ENCODE results near the gene RITA1.
A peak's percentile ranks its signal among the peaks of the same experiment; 100 is the strongest.

RITA1 gene

DNA sequence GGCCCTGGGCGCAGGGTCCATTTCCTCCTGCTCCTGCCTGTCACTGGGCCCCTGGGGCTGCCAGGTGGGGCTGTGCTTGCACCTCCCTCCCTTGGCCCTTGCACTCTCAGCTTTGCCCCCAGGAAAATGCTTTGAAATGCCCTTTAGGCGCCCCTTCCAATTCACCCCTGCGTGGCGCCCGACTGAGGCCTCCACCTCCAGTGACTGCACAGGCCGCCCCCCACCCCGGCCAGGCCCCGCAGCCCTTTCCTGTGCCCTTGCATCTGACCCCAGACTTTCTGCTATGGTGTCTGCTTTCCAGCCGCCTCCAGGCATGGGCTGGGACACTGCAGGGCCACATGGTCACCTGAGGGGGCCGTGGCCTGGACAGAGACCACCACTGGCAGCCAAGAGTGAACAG, 17.7 kb upstream of the RITA1 start:
- Histone ChIP-seq H3K27me3 (ENCODE audit: low read depth, low read length) (no peaks in the 10 kb centered on the region), H2AFZ (ENCODE audit: low read depth, low read length) (no peak overlapping the region), H3K27ac (ENCODE audit: low read length) (no peak overlapping the region), H3K79me2 (ENCODE audit: low read length) (no peaks in the 10 kb centered on the region), H3K4me3 (ENCODE audit: low read length) (no peak overlapping the region), H3K9ac (ENCODE audit: low read length) (no peak overlapping the region), H3K36me3 (replicated peaks; ENCODE audit: low read depth, low read length) (peaks cover 58% of the 10 kb centered on the region), H3K4me1 (ENCODE audit: low read length) (peaks cover 32% of the 10 kb centered on the region), H4K20me1 (ENCODE audit: insufficient read depth, low read length) (no peaks in the 10 kb centered on the region), H3K4me2 (ENCODE audit: low read length) (no peak overlapping the region), H3K9me3 (ENCODE audit: insufficient read depth, low read length) (no peaks in the 10 kb centered on the region; the same call in 1 of the 2 replicates)
- TF ChIP-seq EZH2phosphoT487 (IDR thresholded peaks at IDR 0.05; ENCODE audit: low read depth) = no peak
- TF ChIP-seq, protein P1, sequence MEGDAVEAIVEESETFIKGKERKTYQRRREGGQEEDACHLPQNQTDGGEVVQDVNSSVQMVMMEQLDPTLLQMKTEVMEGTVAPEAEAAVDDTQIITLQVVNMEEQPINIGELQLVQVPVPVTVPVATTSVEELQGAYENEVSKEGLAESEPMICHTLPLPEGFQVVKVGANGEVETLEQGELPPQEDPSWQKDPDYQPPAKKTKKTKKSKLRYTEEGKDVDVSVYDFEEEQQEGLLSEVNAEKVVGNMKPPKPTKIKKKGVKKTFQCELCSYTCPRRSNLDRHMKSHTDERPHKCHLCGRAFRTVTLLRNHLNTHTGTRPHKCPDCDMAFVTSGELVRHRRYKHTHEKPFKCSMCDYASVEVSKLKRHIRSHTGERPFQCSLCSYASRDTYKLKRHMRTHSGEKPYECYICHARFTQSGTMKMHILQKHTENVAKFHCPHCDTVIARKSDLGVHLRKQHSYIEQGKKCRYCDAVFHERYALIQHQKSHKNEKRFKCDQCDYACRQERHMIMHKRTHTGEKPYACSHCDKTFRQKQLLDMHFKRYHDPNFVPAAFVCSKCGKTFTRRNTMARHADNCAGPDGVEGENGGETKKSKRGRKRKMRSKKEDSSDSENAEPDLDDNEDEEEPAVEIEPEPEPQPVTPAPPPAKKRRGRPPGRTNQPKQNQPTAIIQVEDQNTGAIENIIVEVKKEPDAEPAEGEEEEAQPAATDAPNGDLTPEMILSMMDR (IDR thresholded peaks at IDR 0.05; ENCODE audit: low read depth, low read length) = no peak

DNA sequence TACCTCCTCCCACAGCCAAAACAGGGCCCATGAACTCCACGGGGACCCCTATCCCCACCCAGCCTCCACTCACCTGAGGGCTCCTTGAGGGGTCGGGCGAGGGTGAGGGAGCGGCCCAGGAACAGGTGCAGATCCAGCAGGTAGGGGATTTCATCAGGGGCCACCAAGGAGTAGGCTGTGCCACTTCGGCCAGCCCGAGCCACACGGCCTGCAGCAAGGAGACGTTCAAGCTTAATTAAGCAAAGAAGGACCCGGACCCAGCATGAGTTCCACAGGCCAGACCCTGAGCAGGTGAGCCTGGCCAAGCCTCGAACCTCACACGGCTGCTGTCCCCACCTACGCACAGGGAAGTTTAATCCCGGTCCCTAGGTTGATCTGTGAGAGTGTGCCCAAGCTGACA, 15.8 kb upstream of the RITA1 start:
- TF ChIP-seq, protein P1 (IDR thresholded peaks at IDR 0.05; ENCODE audit: low read depth, low read length) = no peak
- no peak for TF ChIP-seq EZH2phosphoT487 (IDR thresholded peaks at IDR 0.05; ENCODE audit: low read depth)
- Histone ChIP-seq H3K36me3 (replicated peaks; ENCODE audit: low read depth, low read length) (peaks cover 56% of the 10 kb centered on the region), H3K4me3 (ENCODE audit: low read length) (no peak overlapping the region), H3K9me3 (ENCODE audit: insufficient read depth, low read length) (peaks cover 4% of the 10 kb centered on the region; the same call in 1 of the 2 replicates), H3K9ac (ENCODE audit: low read length) (peak overlapping the region; percentile 17; the same call in 1 of the 2 replicates), H3K27me3 (ENCODE audit: low read depth, low read length) (no peaks in the 10 kb centered on the region), H4K20me1 (ENCODE audit: insufficient read depth, low read length) (no peaks in the 10 kb centered on the region), H3K27ac (ENCODE audit: low read length) (peak overlapping the region; percentile 90), H2AFZ (ENCODE audit: low read depth, low read length) (no peak overlapping the region), H3K4me1 (ENCODE audit: low read length) (peaks cover 49% of the 10 kb centered on the region), H3K4me2 (ENCODE audit: low read length) (no peak overlapping the region), H3K79me2 (ENCODE audit: low read length) (no peaks in the 10 kb centered on the region)

DNA sequence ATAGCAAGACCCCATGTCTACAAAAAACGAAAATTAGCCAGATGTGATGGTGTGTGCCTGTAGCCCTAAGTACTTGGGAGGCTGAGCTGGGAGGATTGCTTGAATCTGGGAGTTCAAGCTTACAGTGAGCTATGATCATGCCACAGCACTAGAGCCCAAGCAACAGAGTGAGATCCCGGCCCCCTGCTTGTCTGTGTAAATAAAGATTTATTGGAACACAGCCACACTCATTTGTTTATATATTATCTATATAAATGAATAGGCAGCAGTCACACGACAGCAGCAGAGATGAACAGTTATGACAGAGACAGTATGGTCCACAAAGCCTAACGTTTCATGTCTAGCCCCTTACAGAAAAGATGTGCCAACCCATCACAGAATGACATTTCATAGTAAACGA, 15.1 kb upstream of the RITA1 start:
- Histone ChIP-seq H3K4me3 (ENCODE audit: low read length) (no peak overlapping the region), H4K20me1 (ENCODE audit: insufficient read depth, low read length) (no peaks in the 10 kb centered on the region), H3K27me3 (ENCODE audit: low read depth, low read length) (no peaks in the 10 kb centered on the region), H3K36me3 (replicated peaks; ENCODE audit: low read depth, low read length) (peaks cover 51% of the 10 kb centered on the region), H3K4me2 (ENCODE audit: low read length) (peak overlapping the region; percentile 42), H3K4me1 (ENCODE audit: low read length) (peaks cover 49% of the 10 kb centered on the region), H3K79me2 (ENCODE audit: low read length) (no peaks in the 10 kb centered on the region), H3K27ac (ENCODE audit: low read length) (peak overlapping the region; percentile 90), H3K9me3 (ENCODE audit: insufficient read depth, low read length) (peaks cover 4% of the 10 kb centered on the region; the same call in 1 of the 2 replicates), H3K9ac (ENCODE audit: low read length) (peak overlapping the region; percentile 17; the same call in 1 of the 2 replicates), H2AFZ (ENCODE audit: low read depth, low read length) (no peak overlapping the region)
- no peak for TF ChIP-seq EZH2phosphoT487 (IDR thresholded peaks at IDR 0.05; ENCODE audit: low read depth)
- TF ChIP-seq, protein P1 (IDR thresholded peaks at IDR 0.05; ENCODE audit: low read depth, low read length) = no peak

DNA sequence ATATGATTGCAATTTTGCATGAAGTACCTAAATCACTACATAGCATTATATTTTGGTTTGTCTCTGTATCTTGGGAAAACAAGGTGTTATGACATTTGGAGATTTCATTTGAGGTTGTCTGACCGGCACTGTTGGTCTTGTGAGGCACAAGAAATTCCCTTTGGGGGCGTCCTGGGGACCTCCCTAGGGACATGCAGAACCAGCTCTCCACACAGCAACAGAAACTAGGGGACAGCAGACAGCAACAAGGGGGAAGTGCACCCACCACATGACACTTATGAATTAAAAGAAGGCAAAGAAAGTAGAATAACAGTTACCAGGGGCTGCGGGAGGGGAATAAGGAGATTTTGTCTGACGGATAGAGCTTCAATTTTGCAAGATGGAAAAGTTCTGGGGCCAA, 14.6 kb upstream of the RITA1 start:
- TF ChIP-seq, protein P1 (IDR thresholded peaks at IDR 0.05; ENCODE audit: low read depth, low read length) = no peak
- TF ChIP-seq EZH2phosphoT487 (IDR thresholded peaks at IDR 0.05; ENCODE audit: low read depth) = no peak
- Histone ChIP-seq H3K27ac (ENCODE audit: low read length) (peak overlapping the region; percentile 90), H3K4me1 (ENCODE audit: low read length) (peaks cover 49% of the 10 kb centered on the region)

More for the DNA sequence above, 14.6 kb upstream of the RITA1 start:
- Histone ChIP-seq H4K20me1 (ENCODE audit: insufficient read depth, low read length) (no peaks in the 10 kb centered on the region), H3K27me3 (ENCODE audit: low read depth, low read length) (no peaks in the 10 kb centered on the region), H3K36me3 (replicated peaks; ENCODE audit: low read depth, low read length) (peaks cover 48% of the 10 kb centered on the region), H3K4me2 (ENCODE audit: low read length) (peak overlapping the region; percentile 42), H3K9me3 (ENCODE audit: insufficient read depth, low read length) (peaks cover 4% of the 10 kb centered on the region; the same call in 1 of the 2 replicates), H3K9ac (ENCODE audit: low read length) (0 out of 2 replicates have a peak overlapping the region, but pooled peaks have one; percentile 17), H2AFZ (ENCODE audit: low read depth, low read length) (no peak overlapping the region), H3K4me3 (ENCODE audit: low read length) (no peak overlapping the region), H3K79me2 (ENCODE audit: low read length) (no peaks in the 10 kb centered on the region)

Measured in OCI-LY3 (cell line).